HG03575 (cell line): Measurements from ENCODE around the gene ASCL3.
A peak's percentile ranks its signal among the peaks of the same experiment; 100 is the strongest.
"Not testable (repeated sequence)": the region's sequence is repeated elsewhere in the genome, so short reads cannot be mapped to it uniquely, and the experiment has no call there.

Source experiments
- ATAC-seq: cut with Tn5 transposase; IDR thresholded peaks from one replicate; pipeline ENCODE4 v1.9.1; 2021; ENCODE audit not compliant: unreplicated experiment, insufficient number of reproducible peaks, low FRiP score; ENCODE audit errors: extremely low read depth

The ASCL3 gene

GRCh38 chr11:8942518-8943066, at the start of gene ASCL3:
Gene ASCL3, minus strand, starts transcription at chr11:8943016. Its CDS starts 4,855 bp downstream, at chr11:8938161.
- no peak for ATAC-seq

DNA sequence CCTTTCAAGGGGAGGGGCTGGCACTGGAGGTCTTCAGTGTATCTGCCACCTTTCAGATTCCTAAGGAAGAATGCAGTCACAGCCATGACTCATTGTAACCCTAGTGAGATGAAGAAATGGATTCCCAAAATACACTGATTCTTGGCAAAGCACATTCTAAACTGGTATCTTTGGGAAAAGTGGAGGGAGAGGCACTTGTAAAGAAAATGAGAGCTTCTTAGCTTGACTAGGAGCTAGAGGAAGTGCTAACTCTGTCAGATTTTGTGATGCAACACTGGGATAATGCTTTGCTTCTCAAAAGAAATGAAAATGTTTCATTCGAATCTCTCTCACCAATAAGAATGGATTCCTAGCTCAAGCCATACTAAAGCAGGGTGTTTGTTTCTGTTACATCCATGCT, 46.6 kb upstream of the ASCL3 start:
- ATAC-seq = no peak

DNA sequence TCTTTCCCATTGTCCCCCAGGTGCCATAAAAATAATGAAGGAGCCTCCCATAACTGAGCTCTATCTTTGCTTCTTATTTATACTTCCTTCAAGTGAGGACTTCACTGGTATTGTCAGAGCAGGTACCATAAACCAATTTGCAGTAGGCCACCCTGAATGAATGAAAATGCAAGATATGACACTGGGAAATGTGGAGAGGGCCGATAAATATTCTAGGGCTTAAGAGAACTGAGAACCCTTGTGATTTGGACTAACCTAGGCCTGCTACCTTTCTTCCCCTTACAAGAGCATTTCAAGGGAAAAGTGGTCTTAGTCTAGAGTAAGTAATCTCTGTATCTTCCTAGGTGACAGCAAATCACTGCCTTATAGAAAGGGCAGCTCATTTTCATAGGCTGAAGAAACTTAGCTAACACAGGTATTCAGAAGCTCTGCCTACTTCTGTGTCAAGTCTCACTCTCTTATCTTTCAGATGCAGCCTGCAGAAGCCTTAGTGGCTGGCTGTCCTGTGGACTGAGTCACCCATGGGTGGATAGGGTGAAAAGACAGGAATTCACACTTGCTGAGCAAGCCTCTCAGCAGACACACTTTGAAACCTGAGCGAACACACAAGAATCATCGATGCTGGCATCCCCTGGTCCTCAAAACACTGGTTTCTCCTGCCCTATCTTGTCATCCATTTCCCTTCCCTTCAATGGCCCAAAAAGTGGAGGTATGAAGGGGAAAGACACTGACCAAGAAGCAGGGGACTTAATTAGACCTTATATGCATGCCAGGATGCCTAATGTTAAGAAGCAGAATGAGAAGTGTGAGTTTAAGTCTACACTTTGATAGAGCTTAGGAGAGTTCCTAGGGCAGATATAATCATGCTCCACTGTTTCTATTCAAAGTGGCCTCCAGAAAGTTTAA, 45.8 kb upstream of the ASCL3 start:
- ATAC-seq = no peak

- no peak for ATAC-seq
These were observed 44.6 kb upstream of the ASCL3 start for GRCh38 chr11:8987446-8987845.

GRCh38 chr11:8986772-8987171, 44.0 kb upstream of the ASCL3 start:
- ATAC-seq = not testable (repeated sequence)

- ATAC-seq = no peak
These were observed 42.6 kb upstream of the ASCL3 start for GRCh38 chr11:8985462-8985861.

- no peak for ATAC-seq
These were observed 40.7 kb upstream of the ASCL3 start for GRCh38 chr11:8983552-8983951.

DNA sequence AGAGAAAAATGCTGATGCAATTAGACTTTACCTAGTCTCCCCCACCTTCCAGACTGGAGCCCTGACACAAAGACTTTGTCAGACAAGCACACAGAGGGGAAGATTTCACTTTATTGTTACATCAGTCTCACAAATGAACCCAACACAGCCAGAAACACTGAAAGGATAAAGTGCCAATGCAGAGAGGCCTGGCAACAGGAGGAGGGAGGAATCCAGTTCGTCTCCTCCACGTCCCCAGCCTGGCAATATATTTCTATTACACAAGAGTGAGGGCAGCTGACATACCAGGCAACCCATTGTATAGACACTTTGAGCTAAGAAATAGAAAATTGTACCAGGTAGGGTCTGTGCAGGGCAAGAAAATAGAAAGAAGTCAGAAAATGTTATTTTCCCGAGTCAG, 37.7 kb upstream of the ASCL3 start:
- ATAC-seq = no peak

DNA sequence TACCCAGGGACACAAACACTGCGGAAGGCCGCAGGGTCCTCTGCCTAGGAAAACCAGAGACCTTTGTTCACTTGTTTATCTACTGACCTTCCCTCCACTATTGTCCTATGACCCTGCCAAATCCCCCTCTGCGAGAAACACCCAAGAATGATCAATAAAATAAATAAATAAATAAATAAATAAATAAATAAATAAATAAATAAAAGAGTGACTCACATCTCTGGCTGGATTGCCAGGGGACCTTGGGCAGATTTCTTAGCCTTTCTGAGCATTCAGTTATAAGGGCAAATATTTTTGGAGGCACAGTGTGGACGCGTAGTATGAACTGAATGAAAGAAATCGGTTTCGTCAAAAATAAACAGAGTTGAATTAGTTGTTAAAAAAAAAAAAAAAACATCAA, 36.5 kb upstream of the ASCL3 start:
- not testable (repeated sequence) for ATAC-seq

DNA sequence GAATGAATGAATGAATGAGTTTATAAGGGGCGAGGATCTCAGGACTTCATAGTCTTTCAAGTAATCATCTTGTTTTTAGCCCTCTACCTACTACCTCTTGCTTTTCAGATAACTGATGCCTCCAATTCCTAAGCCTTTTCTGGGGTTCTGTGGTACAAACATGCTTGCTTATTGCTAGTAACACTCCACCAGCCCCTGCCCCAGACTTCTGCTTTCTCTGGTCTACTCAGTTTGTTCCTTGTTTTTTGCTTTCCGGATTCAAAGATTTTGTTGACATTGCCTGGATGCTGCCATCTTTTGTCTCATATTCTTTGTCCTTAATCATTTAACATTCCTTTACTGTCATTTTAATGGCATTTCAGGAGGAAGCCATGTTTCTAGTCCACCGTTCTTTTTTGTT, 30.3 kb upstream of the ASCL3 start:
- no peak for ATAC-seq

DNA sequence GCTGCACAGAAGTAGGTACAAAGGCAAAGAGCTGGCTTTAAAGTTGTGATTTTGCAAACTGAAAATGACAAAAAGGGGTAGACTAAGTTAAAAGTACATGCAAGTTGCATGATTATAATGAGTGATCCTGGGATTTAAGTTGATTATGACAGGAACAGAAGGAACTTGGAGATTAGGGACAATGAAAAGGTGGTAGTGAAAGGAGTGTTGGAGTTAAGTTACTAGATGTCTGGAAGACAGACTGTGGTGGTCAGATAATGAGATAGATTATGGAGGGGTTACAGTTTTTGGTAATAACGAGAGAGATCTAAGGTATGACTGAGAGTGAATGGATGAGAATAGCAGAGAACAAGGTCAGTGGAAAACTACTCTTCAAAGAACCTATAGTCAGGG, 29.1 kb upstream of the ASCL3 start:
- no peak for ATAC-seq

GRCh38 chr11:8971196-8971923, 28.5 kb upstream of the ASCL3 start:
- no peak for ATAC-seq

DNA sequence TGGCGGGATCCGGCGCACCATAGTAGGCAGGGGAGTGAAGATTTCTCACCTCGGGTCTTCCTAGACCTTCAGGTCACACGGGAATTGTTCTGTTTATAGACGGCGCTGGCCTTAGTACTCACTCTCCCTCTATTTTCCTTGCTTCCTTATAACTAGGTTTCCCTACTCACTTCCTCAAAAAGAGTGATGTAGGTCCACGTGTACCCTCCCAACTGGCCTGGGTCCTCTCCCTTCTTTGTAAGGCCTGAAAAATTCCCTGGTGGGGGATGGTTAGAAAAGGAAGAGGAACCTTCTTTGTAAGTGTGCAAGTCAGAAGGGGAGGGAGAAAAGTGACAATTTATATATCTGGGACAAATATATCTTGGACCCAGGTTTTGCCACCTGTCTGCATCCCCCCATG, 24.4 kb upstream of the ASCL3 start:
- no peak for ATAC-seq

DNA sequence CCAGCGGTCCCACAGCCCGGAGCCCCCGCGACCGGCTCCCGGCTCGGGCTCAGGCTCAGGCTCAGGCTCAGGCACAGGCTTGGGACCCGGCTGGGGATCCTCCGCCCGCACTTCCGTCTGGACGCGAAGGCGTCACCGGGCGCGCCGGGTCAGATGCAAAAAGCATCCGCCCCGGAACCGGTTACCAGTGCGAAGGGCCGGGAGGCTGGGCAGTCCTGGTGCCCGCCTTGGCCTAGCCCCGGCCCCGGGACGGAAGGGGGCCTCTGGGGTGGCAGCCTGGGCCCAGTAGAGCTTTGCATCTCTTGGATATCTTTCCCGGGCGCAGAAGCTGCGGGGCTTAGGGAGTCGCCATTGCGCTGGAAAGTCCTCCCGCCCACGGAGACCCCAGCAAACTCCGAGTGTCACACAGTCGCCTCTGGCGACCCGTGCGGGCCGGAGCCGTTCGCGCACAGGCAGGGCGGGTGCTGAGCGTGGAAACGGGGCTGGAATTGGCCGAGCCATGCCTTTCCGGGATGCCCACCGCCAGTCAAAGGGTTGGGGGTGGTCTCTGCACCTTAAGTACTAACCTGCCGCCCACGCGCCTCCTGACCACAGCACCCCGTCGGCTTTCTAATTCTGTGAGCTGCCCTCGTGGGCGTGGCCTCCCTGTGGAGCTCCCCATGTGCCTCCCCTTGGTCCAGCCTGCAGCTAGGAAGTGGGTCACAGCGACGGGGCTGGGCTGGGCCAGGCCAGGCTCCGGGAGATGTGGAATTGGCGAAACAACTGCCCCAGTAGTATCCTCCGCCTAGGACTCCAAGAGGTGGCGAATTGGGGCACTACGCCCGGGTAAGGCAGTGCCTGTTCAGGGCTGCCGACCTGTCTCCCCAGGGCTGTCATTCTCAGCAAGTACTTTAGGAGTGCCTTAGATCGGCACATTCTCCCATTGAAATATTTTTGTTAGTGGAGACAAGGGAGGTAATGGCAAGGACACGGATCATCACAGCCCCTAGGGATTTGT, 21.8 kb upstream of the ASCL3 start, which contains the start of gene TMEM9B:
TMEM9B (minus strand) TSS at position 119 of the 997 bp plus-strand sequence. CDS start 129 bp downstream, outside the sequence.
- ATAC-seq = peak; percentile 43

GRCh38 chr11:8963569-8964323, 20.9 kb upstream of the ASCL3 start:
- peak; percentile 18 for ATAC-seq

- ATAC-seq = no peak
These were observed 20.0 kb upstream of the ASCL3 start for GRCh38 chr11:8962841-8963240.

DNA sequence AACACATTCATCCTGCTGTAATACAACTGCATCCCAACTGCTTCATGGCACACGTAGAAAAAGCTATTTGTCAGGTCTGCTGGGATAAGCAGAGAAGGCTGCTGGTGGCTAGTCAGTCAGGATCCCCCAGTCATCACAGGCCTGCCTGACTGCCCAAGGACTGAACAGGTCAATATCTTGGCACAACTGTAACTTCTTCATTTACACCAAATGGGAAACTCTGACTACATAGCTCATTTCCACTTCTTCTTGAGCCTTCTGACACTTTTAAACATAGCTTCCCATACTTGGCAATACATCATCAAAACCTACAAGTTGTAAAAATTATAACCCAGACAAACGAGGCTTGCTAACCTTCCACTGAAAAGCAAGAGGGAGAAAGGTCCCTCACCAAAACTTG, 18.6 kb upstream of the ASCL3 start:
- ATAC-seq = no peak

DNA sequence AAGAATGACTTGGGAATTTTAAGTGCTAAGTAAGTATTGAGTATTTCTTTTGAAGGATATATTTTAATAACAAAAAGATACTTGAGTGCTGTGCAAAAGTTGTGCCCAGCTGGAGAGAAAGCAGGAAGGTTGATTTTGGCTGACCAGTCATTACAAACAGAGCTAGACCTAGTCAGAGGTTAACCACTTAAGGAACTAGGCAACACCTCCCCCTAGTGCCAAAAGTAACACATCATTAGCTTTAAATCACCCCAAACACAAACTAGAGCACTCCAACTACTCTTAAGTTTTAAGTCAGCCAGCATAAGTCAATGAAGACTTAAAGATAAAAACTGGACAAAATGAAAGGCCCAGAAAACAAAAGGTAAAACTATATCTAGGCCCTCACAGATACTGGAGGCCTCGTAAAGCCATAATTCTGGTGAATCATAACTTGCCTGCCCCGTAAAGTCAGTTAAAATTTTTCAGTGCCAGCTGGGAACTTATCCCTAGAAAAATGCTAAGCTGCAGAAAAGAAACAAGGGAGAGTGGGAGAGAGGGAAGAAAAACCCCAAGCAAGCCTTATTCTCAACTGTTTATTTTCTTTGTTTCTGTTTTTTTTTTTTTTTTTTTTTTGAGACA, 16.8 kb upstream of the ASCL3 start:
- no peak for ATAC-seq
